Right atrium auricular region (tissue), 2 donors: ENCODE results near the gene CD34. TPM values are rescaled to one million over a fixed set of nuclear protein-coding genes. Genes with fewer than 3 reads are reported as not detected.

Experiments
- DNase-seq: peaks from one replicate; pipeline ENCODE4 v3.0.0-alpha.2; 2019; ENCODE audit warnings: low spot score
- H3K27ac ChIP-seq, 2 donors: fragments of 200-600 bp; sonication (generic); 1 replicate in 1 of 2; 2 replicates in 1 of 2; pipeline ENCODE4 v1.5.1; 2016 to 2019
- H3K27me3 ChIP-seq, 2 donors: fragments of 200-600 bp; sonication (generic); one replicate each; pipeline versions ENCODE4 v1.5.1 to v1.6.0; 2017 to 2019
- H3K36me3 ChIP-seq: fragments of 200-600 bp; sonication (generic); one replicate; pipeline ENCODE4 v1.5.1; 2016
- H3K4me1 ChIP-seq, 2 donors: fragments of 200-600 bp; sonication (generic); one replicate each; pipeline versions ENCODE4 v1.5.1 to v1.6.0; 2017 to 2019
- H3K4me3 ChIP-seq, 2 donors: fragments of 200-600 bp; sonication (generic); 1 replicate in 1 of 2; 2 replicates in 1 of 2; pipeline ENCODE4 v1.5.1; 2017 to 2019; ENCODE audit warnings: mild to moderate bottlenecking in 1 of 2, moderate library complexity in 1 of 2
- H3K9me3 ChIP-seq, 2 donors: fragments of 200-600 bp; sonication (generic); one replicate each; pipeline ENCODE4 v1.5.1; 2019
- total RNA-seq, 2 donors: library from RNA; depleted of rRNA; stranded (reverse); fragments of >200 nt; gene quantifications; one replicate each; pipeline ENCODE4 v1.1.0, GENCODE V29; 2016
- TF ChIP-seq, protein P1 (sequence below), 2 donors: fragments of 200-600 bp; sonication (generic); IDR thresholded peaks; one replicate each; pipeline ENCODE4 v1.5.1; 2019; ENCODE audit warnings: antibody characterized with exemption in 2 of 2

The CD34 gene
- total RNA-seq, 2 donors from 2014 or later, result 76.7 to 76.8 TPM

DNA sequence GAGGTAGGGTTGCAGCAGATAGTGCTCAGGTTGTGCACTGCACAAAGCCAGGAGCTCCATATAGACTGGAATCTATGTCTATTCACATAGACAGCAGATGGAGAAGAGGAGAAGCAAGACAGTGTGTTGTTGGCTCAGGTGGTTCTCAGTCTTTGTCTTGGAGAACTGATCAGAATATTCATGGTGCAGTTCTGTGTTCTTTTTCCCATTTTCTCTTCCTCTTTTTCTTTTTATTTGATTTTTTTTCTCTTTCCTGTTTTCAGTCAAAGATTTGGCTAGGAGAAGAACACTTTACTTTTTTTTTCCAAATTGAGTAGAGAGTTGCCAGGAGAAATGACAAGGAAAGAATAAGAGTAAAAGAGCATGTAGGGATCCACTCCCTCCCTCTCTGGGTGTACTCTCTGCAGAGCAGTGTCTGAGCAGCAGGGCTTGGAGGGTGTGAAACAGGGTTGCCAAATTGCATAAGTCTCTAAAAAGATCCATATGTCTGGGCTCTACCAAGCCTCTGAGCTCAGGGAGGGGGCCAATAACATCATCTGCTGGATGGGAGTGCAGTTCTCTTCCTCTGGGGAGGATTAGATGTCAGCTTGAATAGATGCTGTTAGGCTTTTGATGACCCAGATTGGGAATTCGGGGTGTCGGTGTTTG, 8.7 kb upstream of the CD34 start:
- Histone ChIP-seq H3K36me3 (no peaks in the 10 kb centered on the region), H3K4me3 (no peak overlapping the region), H3K4me1 (peaks cover 0 to 77% of the 10 kb centered on the region in 2 donors), H3K27me3 (no peaks in the 10 kb centered on the region), H3K9me3 (no peaks in the 10 kb centered on the region), H3K27ac (peak overlapping the region; percentile 48 to 52)
- DNase-seq, result no peak
- TF ChIP-seq, protein P1, sequence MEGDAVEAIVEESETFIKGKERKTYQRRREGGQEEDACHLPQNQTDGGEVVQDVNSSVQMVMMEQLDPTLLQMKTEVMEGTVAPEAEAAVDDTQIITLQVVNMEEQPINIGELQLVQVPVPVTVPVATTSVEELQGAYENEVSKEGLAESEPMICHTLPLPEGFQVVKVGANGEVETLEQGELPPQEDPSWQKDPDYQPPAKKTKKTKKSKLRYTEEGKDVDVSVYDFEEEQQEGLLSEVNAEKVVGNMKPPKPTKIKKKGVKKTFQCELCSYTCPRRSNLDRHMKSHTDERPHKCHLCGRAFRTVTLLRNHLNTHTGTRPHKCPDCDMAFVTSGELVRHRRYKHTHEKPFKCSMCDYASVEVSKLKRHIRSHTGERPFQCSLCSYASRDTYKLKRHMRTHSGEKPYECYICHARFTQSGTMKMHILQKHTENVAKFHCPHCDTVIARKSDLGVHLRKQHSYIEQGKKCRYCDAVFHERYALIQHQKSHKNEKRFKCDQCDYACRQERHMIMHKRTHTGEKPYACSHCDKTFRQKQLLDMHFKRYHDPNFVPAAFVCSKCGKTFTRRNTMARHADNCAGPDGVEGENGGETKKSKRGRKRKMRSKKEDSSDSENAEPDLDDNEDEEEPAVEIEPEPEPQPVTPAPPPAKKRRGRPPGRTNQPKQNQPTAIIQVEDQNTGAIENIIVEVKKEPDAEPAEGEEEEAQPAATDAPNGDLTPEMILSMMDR (IDR thresholded peaks at IDR 0.05), result no peak

DNA sequence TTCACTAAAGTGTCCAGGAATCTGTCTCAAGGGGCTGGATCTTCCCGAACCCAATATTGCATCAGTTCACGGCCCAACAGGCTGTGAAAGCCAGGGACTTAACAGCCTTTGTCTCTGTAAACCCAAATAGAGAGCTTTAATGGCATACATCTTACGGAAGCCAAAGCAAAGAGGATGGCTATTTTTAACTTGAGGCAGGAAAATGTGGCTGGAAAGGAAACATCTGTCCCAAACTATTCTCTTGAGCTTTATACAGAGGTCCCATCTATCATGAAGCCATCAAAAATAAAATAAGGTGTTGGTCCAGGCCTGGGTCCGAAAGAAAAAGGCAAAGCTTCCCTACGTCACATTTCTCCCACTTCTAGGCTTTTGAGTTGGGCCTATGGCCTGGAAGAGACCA, 7.7 kb upstream of the CD34 start:
- H3K27ac ChIP-seq, result peak overlapping the region; percentile 48 to 52
- no peaks in the 10 kb centered on the region for H3K9me3 ChIP-seq
- TF ChIP-seq, protein P1 (IDR thresholded peaks at IDR 0.05), result no peak
- H3K4me1 ChIP-seq, result peaks cover 0 to 66% of the 10 kb centered on the region in 2 donors
- DNase-seq, result no peak
- no peak overlapping the region for H3K4me3 ChIP-seq
- H3K36me3 ChIP-seq, result no peaks in the 10 kb centered on the region
- no peaks in the 10 kb centered on the region for H3K27me3 ChIP-seq

DNA sequence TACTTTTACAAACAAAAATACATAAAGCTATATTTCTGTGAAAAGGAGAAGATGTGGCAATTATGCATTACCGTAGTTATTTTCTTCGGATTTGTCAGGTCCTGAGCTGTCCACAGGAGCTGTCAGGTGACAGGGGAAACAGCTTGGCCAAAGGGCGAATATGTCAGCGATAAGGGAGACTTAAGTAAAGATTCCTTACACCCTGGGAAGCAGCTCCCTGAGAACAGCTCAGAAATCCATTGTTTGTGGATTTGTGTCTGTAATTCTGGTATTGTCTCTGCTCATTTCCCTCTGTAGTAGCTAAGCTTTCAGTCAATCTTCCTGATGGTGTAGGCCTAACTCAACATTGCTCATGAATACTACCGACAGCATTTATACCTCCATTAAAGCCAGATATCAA, 7.1 kb upstream of the CD34 start:
- H3K36me3 ChIP-seq, result no peaks in the 10 kb centered on the region
- H3K27me3 ChIP-seq, result no peaks in the 10 kb centered on the region
- peak overlapping the region; percentile 48 to 52 for H3K27ac ChIP-seq
- TF ChIP-seq, protein P1 (IDR thresholded peaks at IDR 0.05), result no peak
- DNase-seq, result no peak
- peaks cover 0 to 63% of the 10 kb centered on the region in 2 donors for H3K4me1 ChIP-seq
- H3K4me3 ChIP-seq, result no peak overlapping the region
- H3K9me3 ChIP-seq, result no peaks in the 10 kb centered on the region

DNA sequence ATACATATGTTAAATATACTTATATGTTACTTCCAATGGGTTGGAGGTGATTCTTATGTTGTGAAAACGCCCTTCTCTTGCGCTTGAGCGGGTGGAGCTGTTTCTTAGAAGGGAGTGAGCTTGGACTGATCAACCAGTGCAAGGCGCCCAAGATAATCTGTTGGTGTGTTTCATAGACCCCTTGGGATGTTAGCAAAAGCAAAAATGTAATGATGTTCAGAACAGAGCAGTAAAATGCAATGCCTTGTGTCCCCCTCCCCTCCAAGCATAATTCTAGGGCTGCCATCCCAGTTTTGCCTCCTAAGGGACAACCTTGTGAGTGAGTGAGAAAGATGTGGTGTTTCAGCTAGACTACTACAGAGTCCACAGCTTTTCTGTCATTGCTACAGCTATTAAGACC, 6.2 kb upstream of the CD34 start:
- Histone ChIP-seq H3K27me3 (no peaks in the 10 kb centered on the region), H3K27ac (peak overlapping the region; percentile 48 to 52), H3K4me1 (peaks cover 0 to 61% of the 10 kb centered on the region in 2 donors), H3K36me3 (no peaks in the 10 kb centered on the region), H3K9me3 (no peaks in the 10 kb centered on the region), H3K4me3 (no peak overlapping the region)
- no peak for DNase-seq
- TF ChIP-seq, protein P1 (IDR thresholded peaks at IDR 0.05), result no peak

DNA sequence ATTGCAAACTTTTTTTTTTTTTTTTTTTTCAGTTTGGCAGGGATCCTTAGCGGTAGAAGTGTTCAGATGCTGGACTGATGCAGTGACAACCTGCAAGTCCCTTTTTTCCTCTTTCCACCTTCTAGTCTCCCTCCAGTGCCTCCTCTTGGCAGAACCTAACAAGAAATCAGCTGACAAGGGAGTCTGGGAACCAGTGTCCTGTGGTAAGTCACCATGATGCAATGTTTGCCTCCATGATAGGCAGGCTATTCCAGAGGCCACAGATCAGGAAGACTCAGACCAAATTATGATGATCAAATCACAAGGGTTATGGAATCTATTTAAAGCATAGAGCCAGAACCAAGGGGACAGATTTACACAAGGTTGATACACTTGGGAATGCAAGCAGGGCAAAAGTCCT, 3.0 kb upstream of the CD34 start:
- H3K9me3 ChIP-seq, result no peaks in the 10 kb centered on the region
- peaks cover 0 to 55% of the 10 kb centered on the region in 2 donors for H3K4me1 ChIP-seq
- H3K4me3 ChIP-seq, result no peak overlapping the region
- no peaks in the 10 kb centered on the region for H3K27me3 ChIP-seq
- DNase-seq, result no peak
- TF ChIP-seq, protein P1 (IDR thresholded peaks at IDR 0.05), result no peak
- H3K27ac ChIP-seq, result no peak overlapping the region
- no peaks in the 10 kb centered on the region for H3K36me3 ChIP-seq
